ENCODE data around the gene ZFAND6. TPM values are rescaled to one million over a fixed set of nuclear protein-coding genes. Genes with fewer than 3 reads are reported as not detected.
"Not testable (repeated sequence)": the region's sequence is repeated elsewhere in the genome, so short reads cannot be mapped to it uniquely, and the experiment has no call there.

ZFAND6 gene
- total and polyA plus RNA-seq, 10 of the 15 experiments (the other 5 are each of a cell fraction or from before 2014, with no cell fraction given), result 78.9 to 179 (median 135) TPM

DNA sequence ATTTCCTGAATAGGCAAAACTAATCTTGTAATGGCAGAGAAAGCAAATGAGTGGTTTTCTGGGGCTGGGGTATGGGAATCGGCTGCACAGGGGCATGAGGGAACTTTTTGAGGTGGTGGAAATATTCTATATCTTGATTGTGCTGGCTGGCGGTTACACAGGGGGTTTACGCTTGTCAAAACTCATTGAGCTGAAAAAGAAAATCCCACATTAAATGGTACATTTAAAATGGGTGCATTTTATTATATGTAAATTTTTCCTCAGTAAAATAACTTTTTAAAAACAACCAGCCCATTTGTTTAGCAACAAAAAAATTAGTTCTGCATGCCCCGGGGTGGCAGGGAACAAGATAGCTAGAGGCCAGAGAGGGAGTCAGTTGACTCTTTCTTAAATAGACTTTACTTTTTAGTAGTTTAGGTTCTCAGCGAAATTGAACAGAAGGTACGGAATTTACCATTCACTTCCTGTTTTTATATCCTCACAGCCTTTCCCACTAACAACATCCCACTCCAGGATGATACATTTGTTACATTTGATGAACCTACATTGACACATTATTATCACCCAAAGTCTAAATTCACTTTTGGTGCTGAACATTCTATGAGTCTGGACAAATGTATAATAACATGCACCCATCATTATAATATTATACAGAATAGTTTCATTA lies 47.3 kb upstream of the ZFAND6 start (continued):
- TF ChIP-seq SKIL (IDR thresholded peaks at IDR 0.05; ENCODE audit: low read depth, poor library complexity, severe bottlenecking) (peak; percentile 34), POU2F2 (IDR thresholded peaks at IDR 0.05; ENCODE audit: borderline replicate concordance, low read depth, low read length) (0 out of 3 replicates have a peak, but pooled peaks have one; percentile 20), MYC (IDR thresholded peaks at IDR 0.05; ENCODE audit: insufficient read depth, insufficient read length, insufficient replicate concordance, low read length, severe bottlenecking) (no peak), SMAD5 (IDR thresholded peaks at IDR 0.05; ENCODE audit: low read depth) (no peak), ETV6 (conservative IDR thresholded peaks at IDR 0.05 in 1 of 2, IDR thresholded peaks at IDR 0.05 in 1 of 2; ENCODE audit: borderline replicate concordance in 1 of 2, low read depth in 1 of 2) (no peak; a peak in 1 of 4 replicates), ZNF217 (IDR thresholded peaks at IDR 0.05) (peak; percentile 64; the same call in 1 of the 2 replicates)

- peaks cover 10% of the 10 kb centered on the region; the same call in 2 of the 3 replicates for H3K9me3 ChIP-seq (replicated peaks; ENCODE audit: control insufficient read depth, insufficient read depth, low read length)
- FAIRE-seq; H4K20me1 ChIP-seq (ENCODE audit: control insufficient read depth, insufficient read depth); H3K4me2 ChIP-seq (ENCODE audit: control insufficient read depth, insufficient read depth); H3K9ac ChIP-seq (ENCODE audit: control insufficient read depth, insufficient read depth, low read length); DNase-seq (ENCODE audit: low read depth, low spot score); H2AFZ ChIP-seq (ENCODE audit: control insufficient read depth, low read depth, low read length); H3K4me3 ChIP-seq; H3K36me3 ChIP-seq (ENCODE audit: control insufficient read depth in 2 of 2, insufficient read depth in 2 of 2, low read length in 1 of 2); BruUV-seq (replicated peaks); H3K27ac ChIP-seq (ENCODE audit: control insufficient read depth, insufficient read depth); H3K27me3 ChIP-seq (replicated peaks in 1 of 2; ENCODE audit: control insufficient read depth in 2 of 2, insufficient read depth in 2 of 2, low read length in 1 of 2); ATAC-seq; H3K79me2 ChIP-seq (ENCODE audit: control insufficient read depth, insufficient read depth, low read length): not testable (repeated sequence)
- in situ Hi-C loops (cut with MboI), result loop anchor here (25.0 kb wide), 1 partner anchor 1273 kb away; no protein-coding TSS in a partner anchor
- ChIA-PET RAD21 (ENCODE audit: unreplicated experiment) (interaction anchor here (2.3 kb wide), 1 partner anchor 46 kb away, joined by 5 read pairs; no protein-coding TSS in a partner anchor), CTCF (interaction anchor here (0.6 to 0.9 kb wide), 2 partner anchors 21 to 293 kb away, joined by 3 read pairs; no protein-coding TSS in a partner anchor), POLR2A (interaction anchor here (0.8 kb wide), 1 partner anchor 42 kb away, joined by 3 read pairs; no protein-coding TSS in a partner anchor), SMC1A (ENCODE audit: uncharacterized antibody, unreplicated experiment) (interaction anchor here (0.6 to 1.5 kb wide), 2 partner anchors 49 to 1136 kb away, joined by 3 to 5 read pairs; no protein-coding TSS in a partner anchor)
- intact Hi-C loops (cut with micrococcal nuclease; ENCODE audit: unreplicated experiment), result loop anchor here (5.0 kb wide), 1 partner anchor 158 kb away; no protein-coding TSS in a partner anchor
- peaks cover 41% of the 10 kb centered on the region for H3K4me1 ChIP-seq (ENCODE audit: control insufficient read depth, insufficient read depth, low read length)
- WGBS (ENCODE audit: insufficient coverage, insufficient replicate concordance, low lambda C conversion rate, missing lambda C conversion rate), result 100% methylated on average over 6 of the region's 7 CpGs
Measured at GRCh38 chr15:80014186-80014585, 45.3 kb upstream of the ZFAND6 start.

All from GM12878 (cell line).